HepG2 (cell line): Measurements from ENCODE around the gene OR2B2. TPM values are rescaled to one million over a fixed set of nuclear protein-coding genes. Genes with fewer than 3 reads are reported as not detected.

Experiments used
- ATAC-seq: fragments of 200-7000 bp; cut with Tn5 transposase; 3 replicates; pipeline ENCODE4 v1.9.1; 2020; ENCODE audit warnings: mild to moderate bottlenecking, moderate library complexity
- BruUV-seq: library from RNA; stranded (reverse); fragments of 400-500 nt; replicated peaks from 2 replicates; lab custom pipeline; 2021; lab: Mats Ljungman, UMichigan
- CTCF ChIA-PET: fragments of 300-600 bp; formaldehyde crosslinking; extraction: SDS; loops from one replicate; lab custom pipeline; 2021; ENCODE audit warnings: low total read pairs, inconsistent platforms, low intra/inter-chr PET ratio; lab: Yijun Ruan, JAX
- POLR2A ChIA-PET: fragments of 350-600 bp; sonication (Branson Sonifier 250); formaldehyde crosslinking; loops from one replicate; lab custom pipeline; 2020; ENCODE audit warnings: antibody characterized with exemption, inconsistent platforms; lab: Yijun Ruan, JAX
- DNase-seq: peaks from one replicate; pipeline ENCODE4 v3.0.0-alpha.2; 2015; ENCODE audit warnings: low spot score
- FAIRE-seq: peaks from 3 replicates; lab custom pipeline; 2011; peaks lifted over from hg19 to GRCh38; lab: Jason Lieb, UNC
- H2AFZ ChIP-seq: one replicate; pipeline ENCODE4 v1.6.1; 2011; ENCODE audit warnings: low read length, inconsistent platforms
- H3K27ac ChIP-seq: fragments of 300-600 bp; 3 replicates; pipeline ENCODE4 v1.8.0; 2011; ENCODE audit warnings: mixed run types, mild to moderate bottlenecking, mixed read lengths, low read length, inconsistent platforms; ENCODE audit not compliant: insufficient read depth; ENCODE audit errors: extremely low read length
- H3K27me3 ChIP-seq, 2 experiments: fragments of 200-600 bp in 1 of 2; 2 replicates in 1 of 2; 3 replicates in 1 of 2; pipeline versions ENCODE4 v1.6.0 to v1.8.0; 2011; ENCODE audit warnings: low read length in 2 of 2, mild to moderate bottlenecking in 2 of 2, moderate library complexity in 2 of 2, inconsistent platforms in 1 of 2; ENCODE audit not compliant: insufficient read depth in 2 of 2, control insufficient read depth in 1 of 2
- H3K36me3 ChIP-seq, 2 experiments: fragments of 200-600 bp in 1 of 2; replicated peaks in 1 of 2; 2 replicates in 1 of 2; 3 replicates in 1 of 2; pipeline versions ENCODE4 v1.5.1 to v1.8.0; 2011; ENCODE audit warnings: low read length in 2 of 2, inconsistent platforms in 1 of 2; ENCODE audit not compliant: insufficient read depth in 2 of 2, control insufficient read depth in 1 of 2
- H3K4me1 ChIP-seq: 2 replicates; pipeline ENCODE4 v1.5.1; 2012; ENCODE audit warnings: low read length, inconsistent platforms; ENCODE audit not compliant: insufficient read depth
- H3K4me2 ChIP-seq: 2 replicates; pipeline ENCODE4 v1.6.0; 2011; ENCODE audit warnings: low read depth, low read length, inconsistent platforms
- H3K4me3 ChIP-seq, 3 experiments: fragments of 200-600 bp in 1 of 3; sonication (generic), shearing (Covaris generic) in 1 of 3; replicated peaks in 1 of 3; 2 replicates each; pipeline ENCODE4 v1.5.1; 2011 to 2016; ENCODE audit warnings: low read length in 3 of 3, inconsistent platforms in 2 of 3, low read depth in 2 of 3, mild to moderate bottlenecking in 2 of 3, control low read depth in 1 of 3, mixed read lengths in 1 of 3; ENCODE audit not compliant: insufficient read depth in 1 of 3
- H3K79me2 ChIP-seq: one replicate; pipeline ENCODE4 v1.6.1; 2011; ENCODE audit warnings: low read length, inconsistent platforms; ENCODE audit not compliant: insufficient read depth
- H3K9ac ChIP-seq: 2 replicates; pipeline ENCODE4 v1.6.0; 2011; ENCODE audit warnings: mild to moderate bottlenecking, low read depth, low read length, inconsistent platforms; ENCODE audit not compliant: insufficient read depth
- H3K9me3 ChIP-seq: 2 replicates; pipeline ENCODE4 v1.5.1; 2012; ENCODE audit warnings: mild to moderate bottlenecking, low read length
- H4K20me1 ChIP-seq: 2 replicates; pipeline ENCODE4 v1.6.0; 2011; ENCODE audit warnings: inconsistent platforms, mild to moderate bottlenecking, low read length, moderate library complexity; ENCODE audit not compliant: insufficient read depth
- CEBPB ChIP-seq: IDR thresholded peaks from 2 replicates; pipeline ENCODE4 v1.6.1; 2011; ENCODE audit warnings: low read depth, low read length, improper control_type of control experiment, borderline replicate concordance
- HIVEP1 ChIP-seq: sonication (generic); formaldehyde crosslinking; IDR thresholded peaks from 2 replicates; pipeline ENCODE4 v1.4.0; 2020; ENCODE audit warnings: mild to moderate bottlenecking, missing genetic modification reagents
- IKZF4 ChIP-seq: sonication (generic); formaldehyde crosslinking; IDR thresholded peaks from 2 replicates; pipeline ENCODE4 v1.5.1; 2020; ENCODE audit warnings: borderline replicate concordance, mild to moderate bottlenecking, low read depth, missing genetic modification reagents; ENCODE audit errors: not compliant biosample characterization
- JUNB ChIP-seq: sonication (generic); formaldehyde crosslinking; IDR thresholded peaks from 2 replicates; pipeline ENCODE4 v1.8.0; 2022; ENCODE audit warnings: missing genetic modification reagents, mild to moderate bottlenecking, borderline replicate concordance
- NR0B2 ChIP-seq: sonication (generic); formaldehyde crosslinking; IDR thresholded peaks from 2 replicates; pipeline ENCODE4 v1.4.0; 2020; ENCODE audit warnings: mild to moderate bottlenecking, missing genetic modification reagents
- PITX1 ChIP-seq: sonication (generic); formaldehyde crosslinking; IDR thresholded peaks from 2 replicates; pipeline ENCODE4 v1.5.1; 2020; ENCODE audit warnings: mild to moderate bottlenecking, missing genetic modification reagents
- SNAPC5 ChIP-seq: sonication (generic); formaldehyde crosslinking; IDR thresholded peaks from 2 replicates; pipeline ENCODE4 v1.8.1; 2023; ENCODE audit warnings: mild to moderate bottlenecking, missing genetic modification reagents, borderline replicate concordance
- TEAD2 ChIP-seq: sonication (generic); formaldehyde crosslinking; IDR thresholded peaks from 2 replicates; pipeline ENCODE4 v1.9.0; 2021; ENCODE audit warnings: missing genetic modification reagents
- ZFY ChIP-seq: sonication (generic); formaldehyde crosslinking; IDR thresholded peaks from 2 replicates; pipeline ENCODE4 v1.4.0; 2020; ENCODE audit warnings: missing genetic modification reagents
- ZNF276 ChIP-seq: sonication (generic); formaldehyde crosslinking; IDR thresholded peaks from 2 replicates; pipeline ENCODE4 v1.4.0; 2020; ENCODE audit warnings: mild to moderate bottlenecking, low read depth, missing genetic modification reagents
- ZNF326 ChIP-seq: sonication (generic); formaldehyde crosslinking; IDR thresholded peaks from 2 replicates; pipeline ENCODE4 v1.4.0; 2020; ENCODE audit warnings: missing genetic modification reagents, borderline replicate concordance
- ZNF362 ChIP-seq: sonication (generic); formaldehyde crosslinking; IDR thresholded peaks from 2 replicates; pipeline ENCODE4 v1.4.0; 2020; ENCODE audit warnings: missing genetic modification reagents, mild to moderate bottlenecking, borderline replicate concordance
- ZNF574 ChIP-seq: sonication (generic); formaldehyde crosslinking; IDR thresholded peaks from 2 replicates; pipeline ENCODE4 v1.4.0; 2020; ENCODE audit warnings: missing genetic modification reagents
- ZNF614 ChIP-seq: IDR thresholded peaks from 2 replicates; pipeline ENCODE4 v1.6.1; 2018; ENCODE audit warnings: missing biosample characterization, missing genetic modification reagents, inconsistent platforms, borderline replicate concordance
- ZNF768 ChIP-seq: sonication (generic); formaldehyde crosslinking; IDR thresholded peaks from 2 replicates; pipeline ENCODE4 v1.4.0; 2020; ENCODE audit warnings: missing genetic modification reagents
- ZNF777 ChIP-seq: sonication (generic); formaldehyde crosslinking; IDR thresholded peaks from 2 replicates; pipeline ENCODE4 v1.4.0; 2020; ENCODE audit warnings: missing genetic modification reagents
- WGBS: methylation state at CpG from one replicate; pipeline ENCODE4 v1.1.6; 2017; ENCODE audit warnings: low lambda C conversion rate; 5-methylcytosine and 5-hydroxymethylcytosine counted together
- in situ Hi-C: cut with HindIII; loops from 2 replicates; pipeline ENCODE4 v1.10.0; 2017; ENCODE audit warnings: low pct_unique_long_range_greater_than_20kb; ENCODE audit not compliant: extremely low pct_ligation_motif_present
- intact Hi-C: fragments of 100-400 bp; cut with micrococcal nuclease; formaldehyde crosslinking; loops from one replicate; pipeline ENCODE4 v1.10.0; 2022; ENCODE audit not compliant: unreplicated experiment
- polyA plus RNA-seq, 8 experiments: library from polyadenylated mRNA; depleted of rRNA in 3 of 8; stranded (reverse) in 7 of 8; unstranded in 1 of 8; fragments of >200 nt; fragmentation: Illumina TruSeq in 4 of 8; extraction: Trizol in 4 of 8; gene quantifications; 2 replicates each; pipeline versions ENCODE4 v1.2.1 to v1.2.3, GENCODE V29; 2011 to 2016; ENCODE audit warnings: low read depth in 4 of 8, missing spikeins in 1 of 8, mixed read lengths in 1 of 8; ENCODE audit not compliant: insufficient read depth in 1 of 8
- total RNA-seq, 5 experiments: library from RNA; depleted of rRNA; stranded (reverse); fragments of >200 nt; fragmentation: Illumina TruSeq; extraction: Trizol; gene quantifications; 2 replicates each; pipeline ENCODE4 v1.2.3, GENCODE V29; 2016; ENCODE audit warnings: low read depth in 1 of 5

OR2B2 gene
- total and polyA plus RNA-seq, 2 of the 13 experiments (the other 11 are each of a cell fraction or from before 2014, with no cell fraction given) = not detected

GRCh38 chr6:27861861-27862260 lies 50.3 kb downstream of the OR2B2 start (continued):
- TF ChIP-seq TEAD2 (CRISPR knock-in tag) (no peak), NR0B2 (CRISPR knock-in tag) (no peak), ZNF326 (CRISPR knock-in tag) (no peak)

GRCh38 chr6:27861276-27861840 lies 50.8 kb downstream of the OR2B2 start:
- ChIA-PET CTCF (no interaction called here), POLR2A (interaction anchor here (1.1 kb wide), 2 partner anchors 23 to 32 kb away, joined by 3 to 5 read pairs; a partner anchor contains a TSS)
- TF ChIP-seq ZNF777 = no peak
- TF ChIP-seq ZNF362 = no peak
- TF ChIP-seq JUNB (CRISPR knock-in tag) = no peak
- TF ChIP-seq ZNF574 (CRISPR knock-in tag) = no peak
- no peak for TF ChIP-seq SNAPC5 (CRISPR knock-in tag)
- TF ChIP-seq ZFY (CRISPR knock-in tag) = no peak
- no peak for TF ChIP-seq PITX1 (CRISPR knock-in tag)
- no peak for TF ChIP-seq IKZF4 (CRISPR knock-in tag)
- TF ChIP-seq HIVEP1 = no peak
- TF ChIP-seq ZNF614 (CRISPR knock-in tag) = no peak
- TF ChIP-seq ZNF768 = no peak
- no peak for TF ChIP-seq ZNF276 (CRISPR knock-in tag)
- TF ChIP-seq CEBPB = no peak

More at GRCh38 chr6:27861276-27861840, 50.8 kb downstream of the OR2B2 start:
- peaks cover 33% of the 10 kb centered on the region for H3K4me1 ChIP-seq
- intact Hi-C loops (no loop called here), in situ Hi-C loops (no loop called here)
- H3K27ac ChIP-seq = no peak overlapping the region
- H3K36me3 ChIP-seq = no peaks in the 10 kb centered on the region
- no peaks in the 10 kb centered on the region for H4K20me1 ChIP-seq
- H3K9ac ChIP-seq = no peak overlapping the region
- H3K4me3 ChIP-seq = no peak overlapping the region
- peaks cover 0 to 12% of the 10 kb centered on the region in 2 experiments; a peak in 1 of 5 replicates for H3K27me3 ChIP-seq
- FAIRE-seq (no peak), ATAC-seq (no peak), DNase-seq (no peak)
- WGBS = 63% methylated on average over 2 of the region's 2 CpGs
- no peak overlapping the region for H2AFZ ChIP-seq
- BruUV-seq = no TSS peak
- no peaks in the 10 kb centered on the region for H3K79me2 ChIP-seq
- H3K4me2 ChIP-seq = no peak overlapping the region
- H3K9me3 ChIP-seq = no peaks in the 10 kb centered on the region
